Lung microvascular endothelial cell (primary cell): ENCODE data around the gene SGSM2. TPM values are rescaled to one million over a fixed set of nuclear protein-coding genes. Genes with fewer than 3 reads are reported as not detected.

Source experiments
- DNase-seq, 2 donors: peaks; one replicate each; pipeline versions ENCODE4 v3.0.0 to v3.0.0-alpha.2; 2010; ENCODE audit warnings: low read depth in 2 of 2
- total RNA-seq: library from RNA; depleted of rRNA; stranded (reverse); fragments of >200 nt; gene quantifications from 2 replicates; pipeline ENCODE4 v1.2.1, GENCODE V29; 2014

The SGSM2 gene
- total RNA-seq, 1 donor from 2014 or later = 37.5 TPM

DNA sequence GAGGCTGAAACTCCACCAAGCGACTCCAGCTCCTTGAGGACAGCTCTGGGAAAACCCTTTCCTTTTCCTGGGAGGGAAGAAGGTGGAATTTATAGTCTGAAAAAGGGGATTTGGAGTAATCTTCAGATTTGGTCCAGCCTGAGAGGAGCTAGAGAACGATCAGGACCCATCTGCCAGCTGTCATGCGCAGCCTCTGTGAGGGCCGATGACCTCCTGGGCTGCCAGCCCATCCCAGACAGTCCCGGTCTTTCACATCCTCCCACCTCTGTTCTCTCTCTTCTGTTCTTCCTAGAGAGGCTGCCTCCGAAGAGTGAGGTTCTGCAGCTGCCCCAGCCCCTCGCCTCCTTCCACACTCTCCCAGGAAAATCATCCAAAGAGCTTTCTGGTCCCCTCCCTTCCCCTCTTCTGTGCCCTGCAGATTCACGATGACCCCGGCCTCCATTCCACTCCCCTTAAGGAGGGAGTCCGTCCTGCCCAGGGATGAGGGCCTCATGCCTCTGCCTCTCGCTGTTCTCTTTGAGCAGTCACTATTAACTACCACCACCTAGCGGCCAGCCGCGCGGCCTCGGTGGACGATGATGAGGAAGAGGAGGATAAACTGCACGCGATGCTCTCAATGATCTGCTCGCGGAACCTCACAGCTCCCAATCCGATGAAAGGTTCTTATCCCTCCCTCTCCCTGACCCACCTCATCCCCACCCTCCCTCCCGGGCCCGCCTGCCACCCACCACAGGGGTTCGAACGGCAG lies 29.6 kb downstream of the SGSM2 start:
- no peak for DNase-seq

DNA sequence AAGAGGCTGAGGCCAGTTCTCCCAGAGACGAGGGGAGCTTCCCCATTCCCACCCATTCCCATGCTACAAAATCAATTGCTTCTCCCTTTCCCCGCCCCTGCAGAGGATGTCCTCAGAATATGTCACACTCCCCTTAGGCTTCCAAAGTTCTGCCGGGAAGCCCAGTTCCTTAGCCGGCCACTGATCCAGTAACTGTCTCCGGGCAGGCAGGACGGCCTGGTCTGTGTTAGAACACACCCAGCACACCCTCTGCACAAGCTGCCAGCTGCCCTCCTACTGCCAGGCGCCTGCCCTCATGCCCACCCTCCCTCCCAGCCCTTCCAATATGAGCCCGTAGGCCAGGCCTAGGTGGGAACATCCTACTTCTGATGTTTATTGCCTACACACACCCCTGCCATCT lies 31.1 kb downstream of the SGSM2 start:
- DNase-seq = no peak

DNA sequence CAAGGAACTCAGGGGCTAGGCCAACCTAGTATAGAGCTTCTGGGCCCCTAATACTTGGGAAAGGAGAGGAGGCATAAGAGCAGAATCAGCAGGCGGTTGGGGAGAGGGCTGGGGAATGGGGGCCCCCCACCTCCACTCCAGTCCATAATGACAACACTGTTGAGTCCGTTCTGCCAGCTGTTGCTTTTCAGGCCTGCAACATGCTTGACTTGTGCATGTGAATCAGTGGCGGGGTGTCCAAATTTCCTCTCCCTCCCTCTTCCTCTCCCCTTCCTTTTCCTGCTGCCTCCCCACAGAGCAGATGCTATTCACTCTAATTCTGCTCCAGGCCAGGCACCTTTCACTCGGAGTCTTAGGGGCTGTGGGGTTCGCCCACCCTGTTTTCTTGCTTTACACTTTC lies 31.7 kb downstream of the SGSM2 start:
- peak; percentile 48 to 51 for DNase-seq

DNA sequence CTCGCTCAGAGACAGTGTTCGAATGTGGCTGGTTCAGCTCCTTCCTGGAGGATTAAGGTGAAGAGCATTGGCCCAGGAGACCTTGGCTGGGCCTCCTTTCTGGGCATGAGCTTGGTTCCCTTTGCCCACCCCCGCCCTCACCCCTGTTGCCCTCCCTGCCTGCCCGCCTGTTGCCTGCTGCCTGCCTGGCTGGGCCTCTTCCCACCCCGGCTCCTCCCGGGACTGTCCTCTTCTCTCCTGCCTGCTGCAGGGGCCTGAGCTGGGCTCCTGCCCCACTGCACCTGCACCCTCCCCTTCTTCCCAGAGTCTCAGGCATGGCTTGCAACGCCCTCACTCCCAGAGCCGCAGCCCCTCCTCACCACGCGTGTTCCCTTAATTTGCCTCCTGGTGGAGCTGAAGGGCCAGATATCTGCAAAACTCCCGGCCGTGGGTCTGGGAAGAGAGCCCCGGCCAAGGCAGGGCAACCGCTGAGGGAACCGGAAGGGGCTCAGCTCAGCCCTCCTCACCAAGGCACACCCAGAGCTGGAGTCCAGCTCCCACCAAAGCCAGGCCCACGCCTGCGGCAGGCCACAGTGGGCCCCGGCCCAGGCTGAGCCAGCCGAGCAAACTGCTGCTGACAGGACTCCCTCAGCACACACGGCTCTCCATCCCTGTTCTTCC lies 32.4 kb downstream of the SGSM2 start:
- DNase-seq = no peak

DNA sequence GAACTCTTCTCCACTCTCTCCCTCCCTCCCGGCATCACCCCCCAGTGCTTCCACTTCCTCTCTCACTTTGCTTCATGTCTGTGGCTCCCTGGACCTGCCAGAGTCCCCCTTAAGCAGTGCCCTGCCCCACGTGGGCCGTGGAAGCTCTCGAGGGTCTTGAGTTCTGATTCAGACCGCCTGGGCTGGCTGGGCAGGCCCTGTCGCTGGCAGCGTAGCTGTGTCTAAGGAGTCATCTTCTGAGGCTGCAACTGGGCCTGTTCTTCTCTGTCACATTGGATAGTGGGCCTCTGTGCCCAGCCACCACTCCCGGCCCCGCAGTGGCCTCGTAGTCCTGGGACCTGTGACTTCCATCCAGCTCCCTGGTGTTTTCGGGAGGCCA lies 32.9 kb downstream of the SGSM2 start:
- no peak for DNase-seq

DNA sequence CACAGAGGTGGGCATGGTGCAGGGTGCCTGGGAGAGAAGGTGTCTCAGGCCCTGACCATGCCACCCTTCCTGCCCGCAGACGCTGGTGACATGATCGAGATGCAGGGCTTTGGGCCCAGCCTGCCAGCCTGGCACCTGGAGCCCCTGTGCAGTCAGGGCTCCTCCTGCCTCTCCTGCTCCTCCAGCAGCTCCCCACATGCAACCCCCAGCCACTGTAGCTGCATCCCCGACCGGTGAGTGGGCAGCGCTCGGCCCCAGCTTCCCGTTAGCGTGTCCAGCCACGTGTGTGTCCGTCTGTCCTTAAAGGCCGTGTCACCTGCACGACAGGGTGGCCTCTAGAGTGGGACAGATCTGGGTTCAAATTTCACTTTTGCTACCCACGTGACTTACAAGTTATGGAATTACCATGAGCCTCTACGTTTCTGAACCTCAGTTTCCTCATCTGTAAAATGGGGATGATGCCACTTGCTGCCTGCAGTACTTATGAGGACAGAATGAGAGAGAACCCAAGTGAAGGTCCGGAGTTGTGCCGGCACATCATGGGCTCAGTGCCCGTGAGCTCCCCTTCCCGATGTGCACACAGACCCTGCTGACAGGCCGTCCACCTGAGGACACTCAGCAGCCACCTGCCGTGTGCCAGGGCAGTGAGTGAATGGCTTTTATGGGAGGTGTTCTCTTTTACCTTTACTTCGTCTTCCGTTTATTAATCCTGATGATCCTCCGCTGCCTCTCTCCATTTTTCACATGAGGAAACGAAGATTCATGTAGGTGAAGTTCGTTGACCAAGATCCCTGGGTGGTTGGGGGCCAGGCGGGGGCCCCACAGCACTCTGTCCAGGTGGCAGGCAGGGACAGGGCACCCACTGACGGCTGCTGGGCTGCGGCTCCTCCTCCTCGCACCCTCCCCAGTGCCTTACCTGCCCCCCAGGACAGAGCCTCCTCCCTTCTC lies 34.2 kb downstream of the SGSM2 start:
- DNase-seq = no peak

DNA sequence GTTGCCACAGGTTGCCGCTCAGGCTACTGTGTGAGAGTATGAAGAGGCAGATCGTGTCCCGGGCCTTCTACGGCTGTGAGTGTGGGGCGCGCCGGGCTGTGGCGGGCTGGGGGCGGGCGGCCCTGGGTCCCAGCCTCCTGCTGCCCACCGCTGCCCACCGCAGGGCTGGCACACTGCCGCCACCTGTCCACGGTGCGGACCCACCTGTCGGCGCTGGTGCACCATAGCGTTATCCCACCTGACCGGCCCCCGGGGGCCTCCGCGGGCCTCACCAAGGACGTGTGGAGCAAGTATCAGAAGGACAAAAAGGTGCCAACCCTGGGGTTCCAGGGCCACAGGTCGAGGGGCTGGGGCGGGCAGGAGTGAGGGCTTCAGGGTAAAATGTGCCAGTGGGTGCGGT lies 34.9 kb downstream of the SGSM2 start:
- no peak for DNase-seq

DNA sequence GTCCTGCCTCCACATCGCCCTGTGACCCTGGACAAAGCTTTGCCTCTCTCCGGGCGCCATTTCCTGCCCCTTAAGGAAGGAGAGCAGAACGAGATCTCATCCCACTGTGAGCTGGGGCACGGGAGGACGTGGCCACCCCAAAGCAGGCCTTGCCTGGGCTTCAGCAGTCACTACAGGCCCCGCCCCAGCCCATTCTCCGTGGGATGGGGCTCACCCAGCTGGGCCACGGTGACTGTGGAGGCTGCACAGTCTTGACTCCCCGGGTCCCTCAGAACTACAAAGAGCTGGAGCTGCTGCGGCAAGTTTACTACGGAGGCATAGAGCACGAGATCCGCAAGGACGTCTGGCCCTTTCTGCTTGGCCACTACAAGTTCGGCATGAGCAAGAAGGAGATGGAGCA lies 35.4 kb downstream of the SGSM2 start:
- DNase-seq = no peak

DNA sequence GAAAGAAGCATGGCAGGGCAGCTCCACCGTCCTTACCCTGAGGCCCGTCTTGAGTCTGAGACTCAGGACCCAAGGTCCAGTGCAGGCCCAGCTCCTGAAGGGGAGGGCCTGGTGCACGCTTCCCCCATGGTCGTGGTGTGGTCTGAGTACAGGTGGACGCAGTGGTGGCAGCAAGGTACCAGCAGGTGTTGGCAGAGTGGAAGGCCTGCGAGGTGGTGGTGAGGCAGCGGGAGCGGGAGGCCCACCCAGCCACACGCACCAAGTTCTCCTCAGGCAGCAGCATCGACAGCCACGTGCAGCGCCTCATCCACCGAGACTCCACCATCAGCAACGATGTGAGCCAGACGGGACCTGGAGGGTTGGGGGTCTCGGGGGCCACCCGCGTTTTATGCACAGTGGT lies 35.9 kb downstream of the SGSM2 start:
- no peak for DNase-seq

DNA sequence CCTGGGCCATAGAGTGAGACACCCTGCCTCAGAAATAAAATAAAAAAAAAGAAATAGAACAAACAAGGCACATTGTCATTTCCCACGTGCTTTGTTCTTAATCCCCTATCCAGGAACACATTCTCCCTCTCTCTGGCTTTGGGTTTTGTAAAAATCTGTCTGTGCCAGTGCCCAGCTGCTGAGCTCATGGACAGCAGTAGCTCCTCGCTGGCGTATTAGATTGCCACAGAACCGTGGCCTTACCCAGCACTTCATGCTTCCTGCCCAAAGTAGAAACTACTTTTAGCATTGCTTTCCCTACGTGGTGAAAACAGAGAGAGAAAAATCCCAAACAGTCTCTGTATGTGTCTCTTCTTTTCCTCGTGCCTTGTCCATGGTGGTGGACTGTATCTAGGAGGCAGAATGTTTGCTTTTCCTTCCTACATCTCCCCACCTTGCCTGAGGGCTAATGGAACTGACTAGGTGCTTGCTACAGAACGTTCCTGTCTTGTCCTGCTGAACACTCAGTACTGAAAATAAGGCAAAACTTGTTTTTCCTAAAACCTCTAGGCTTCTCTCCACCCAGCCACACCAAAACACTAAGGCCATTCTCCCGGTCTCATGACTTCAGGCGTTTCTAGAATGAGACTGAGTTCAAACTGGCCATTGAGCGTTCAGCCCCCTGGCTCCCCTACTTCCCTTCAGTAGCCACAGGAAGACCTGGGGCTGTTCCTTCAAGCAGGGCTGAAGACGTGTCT lies 37.4 kb downstream of the SGSM2 start:
- no peak for DNase-seq

DNA sequence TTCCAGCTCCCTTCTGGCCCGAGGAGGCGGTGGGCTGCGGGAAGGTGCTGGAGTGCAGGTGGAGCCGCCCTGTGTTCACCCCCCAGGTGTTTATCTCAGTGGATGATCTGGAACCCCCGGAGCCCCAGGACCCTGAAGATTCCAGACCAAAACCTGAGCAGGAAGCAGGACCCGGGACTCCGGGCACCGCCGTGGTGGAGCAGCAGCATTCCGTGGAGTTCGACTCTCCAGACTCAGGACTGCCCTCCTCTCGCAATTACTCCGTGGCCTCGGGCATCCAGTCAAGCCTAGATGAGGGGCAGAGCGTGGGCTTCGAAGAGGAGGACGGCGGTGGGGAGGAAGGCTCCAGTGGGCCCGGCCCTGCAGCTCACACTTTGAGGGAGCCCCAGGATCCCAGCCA lies 38.1 kb downstream of the SGSM2 start:
- no peak for DNase-seq

DNA sequence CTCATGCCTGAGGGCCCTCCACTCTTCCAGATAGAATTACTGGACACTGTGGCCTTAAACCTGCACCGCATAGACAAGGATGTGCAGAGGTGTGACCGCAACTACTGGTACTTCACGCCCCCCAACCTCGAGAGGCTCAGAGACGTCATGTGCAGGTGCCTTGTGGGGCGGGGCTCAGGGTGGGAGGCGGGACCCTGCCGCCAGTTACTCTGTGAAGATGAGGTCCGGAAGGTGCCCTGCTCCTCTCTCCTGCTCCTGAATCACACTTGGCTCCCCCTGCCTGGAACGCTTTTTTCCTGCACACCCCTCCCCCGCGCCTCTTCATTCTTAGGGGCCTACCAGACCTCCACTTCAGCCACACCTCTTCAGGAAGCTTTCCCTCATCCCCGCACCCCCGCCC lies 38.8 kb downstream of the SGSM2 start:
- DNase-seq = no peak

DNA sequence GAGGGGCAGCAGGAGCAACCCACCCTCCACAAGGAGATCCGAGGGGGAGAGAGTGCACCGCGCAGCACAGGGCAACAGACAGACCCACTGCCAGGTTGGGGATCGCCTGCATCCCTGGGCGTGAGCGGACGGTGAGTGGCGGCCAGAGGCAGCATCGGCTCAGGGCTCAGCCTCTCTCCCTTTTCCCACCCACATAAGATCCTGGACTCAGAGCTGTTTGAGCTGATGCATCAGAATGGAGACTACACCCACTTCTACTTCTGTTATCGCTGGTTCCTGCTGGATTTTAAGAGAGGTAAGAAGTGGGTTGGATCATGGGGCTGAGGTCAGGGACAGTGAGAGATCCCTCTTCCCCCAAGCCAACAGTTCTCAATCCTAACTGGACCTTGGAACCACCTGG lies 40.4 kb downstream of the SGSM2 start:
- no peak for DNase-seq

DNA sequence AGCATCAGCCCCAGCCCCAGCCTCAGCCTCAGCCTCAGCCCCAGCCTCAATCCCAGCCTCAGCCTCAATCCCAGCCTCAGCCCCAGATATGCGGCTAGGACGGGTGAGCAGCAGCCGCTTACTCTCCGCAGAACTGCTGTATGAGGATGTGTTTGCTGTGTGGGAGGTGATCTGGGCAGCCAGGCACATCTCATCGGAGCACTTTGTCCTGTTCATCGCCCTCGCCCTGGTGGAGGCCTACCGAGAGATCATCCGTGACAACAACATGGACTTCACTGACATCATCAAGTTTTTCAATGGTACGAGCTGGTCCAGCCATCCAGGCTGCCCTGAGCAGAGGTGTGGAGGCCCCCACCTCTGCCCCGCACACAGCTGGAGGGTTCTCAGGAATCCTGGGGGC lies 41.6 kb downstream of the SGSM2 start:
- DNase-seq = no peak

DNA sequence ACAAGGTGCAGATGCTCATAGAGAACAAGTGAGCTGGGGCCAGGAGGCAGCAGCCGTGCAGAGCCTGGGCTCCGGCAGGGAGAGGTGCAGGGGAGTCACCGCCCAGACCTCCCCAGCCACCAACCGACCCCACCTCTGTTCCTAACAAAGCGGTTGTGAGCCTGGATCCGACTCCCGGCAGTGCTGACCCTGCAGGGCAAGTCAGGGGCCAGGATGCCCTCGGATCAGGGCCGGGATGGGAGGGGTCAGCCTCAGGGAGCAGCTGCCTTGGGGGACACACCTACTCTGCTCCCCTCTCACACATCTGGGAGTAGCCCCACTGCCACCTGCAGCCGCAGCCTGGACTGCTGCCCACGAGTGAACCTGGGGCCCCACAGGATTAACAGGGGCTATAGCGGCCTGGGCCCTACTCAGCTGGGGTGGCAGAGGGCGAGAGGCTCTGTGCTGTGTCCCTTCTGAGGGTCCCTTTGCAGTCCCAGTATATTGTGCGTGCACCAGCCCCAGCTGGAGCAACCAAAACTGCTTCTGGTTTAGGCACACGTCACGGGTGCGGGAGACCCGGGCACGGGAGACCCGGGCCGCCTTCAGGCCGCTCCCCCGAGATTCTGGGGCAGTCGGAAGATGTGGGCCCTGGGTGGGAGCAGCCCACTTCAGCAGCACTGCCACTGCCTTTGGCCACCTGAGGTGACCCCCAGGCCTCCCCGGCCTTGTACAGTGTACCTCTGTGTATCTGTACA lies 42.4 kb downstream of the SGSM2 start:
- DNase-seq = no peak

DNA sequence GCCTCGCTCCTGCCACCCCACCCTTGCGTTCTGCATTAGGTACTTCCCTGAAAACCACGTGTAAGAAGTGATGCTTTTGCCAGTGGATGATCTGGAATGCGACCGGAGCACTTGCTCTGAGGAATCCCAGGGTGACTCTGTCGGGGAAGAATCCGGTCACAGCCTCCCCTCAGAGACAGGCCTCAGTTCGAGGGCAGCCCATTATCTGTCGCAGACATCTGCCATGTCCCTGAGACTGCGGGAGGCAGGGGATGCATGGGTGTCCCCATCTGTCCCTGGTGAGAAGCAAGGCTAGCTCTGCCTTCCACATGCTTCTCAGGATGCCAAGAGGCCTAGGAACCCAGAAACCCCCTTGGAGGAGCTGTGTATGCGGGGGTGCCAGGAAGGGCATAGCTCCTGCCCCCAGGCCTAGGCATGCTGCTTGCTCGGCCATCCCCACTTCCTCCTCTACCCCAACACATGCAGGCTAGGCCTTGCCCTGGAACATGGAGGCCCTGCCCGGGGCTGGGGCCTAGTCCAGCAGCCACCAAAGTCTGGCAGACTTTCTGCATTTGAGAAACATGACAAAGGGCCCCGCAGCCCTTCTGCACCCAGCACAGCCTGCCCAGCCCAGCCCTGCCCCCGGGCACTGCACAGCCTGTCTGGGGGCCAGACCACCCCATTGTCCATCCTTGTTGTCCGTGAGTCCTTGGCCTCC lies 43.1 kb downstream of the SGSM2 start:
- no peak for DNase-seq

DNA sequence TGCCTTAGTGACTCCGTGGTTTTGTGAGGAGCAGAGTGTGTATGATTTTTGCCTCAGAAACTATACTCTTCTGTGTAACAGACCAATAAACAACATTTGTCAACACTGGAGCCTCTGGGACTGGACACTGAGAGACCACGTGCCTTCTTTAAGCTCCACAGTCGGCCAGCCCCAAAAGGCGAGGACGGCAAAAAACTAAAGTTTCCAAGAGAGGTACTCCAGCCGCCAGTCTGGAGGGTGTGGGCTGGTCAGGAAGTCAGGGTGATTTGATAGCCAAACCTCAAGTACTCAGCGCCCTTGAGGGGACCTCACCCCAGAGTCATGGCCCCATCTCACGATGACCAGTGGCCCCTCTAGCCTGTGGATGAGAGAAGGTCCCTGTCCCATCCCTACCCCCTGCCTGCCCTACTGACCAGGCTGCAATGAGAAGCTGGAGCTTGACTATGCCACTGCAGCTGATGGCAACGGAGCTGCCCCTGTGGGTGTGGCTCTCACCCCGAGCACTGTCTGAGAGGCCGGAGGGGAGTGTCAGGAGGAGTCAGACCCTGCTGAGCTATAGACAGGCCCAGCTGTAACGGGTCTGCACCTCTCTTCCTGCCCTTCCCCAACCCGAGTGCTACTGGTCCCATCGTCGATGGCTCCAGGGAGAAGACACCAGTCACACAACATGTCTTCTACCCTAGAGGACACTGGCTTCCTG lies 43.8 kb downstream of the SGSM2 start:
- DNase-seq = no peak

DNA sequence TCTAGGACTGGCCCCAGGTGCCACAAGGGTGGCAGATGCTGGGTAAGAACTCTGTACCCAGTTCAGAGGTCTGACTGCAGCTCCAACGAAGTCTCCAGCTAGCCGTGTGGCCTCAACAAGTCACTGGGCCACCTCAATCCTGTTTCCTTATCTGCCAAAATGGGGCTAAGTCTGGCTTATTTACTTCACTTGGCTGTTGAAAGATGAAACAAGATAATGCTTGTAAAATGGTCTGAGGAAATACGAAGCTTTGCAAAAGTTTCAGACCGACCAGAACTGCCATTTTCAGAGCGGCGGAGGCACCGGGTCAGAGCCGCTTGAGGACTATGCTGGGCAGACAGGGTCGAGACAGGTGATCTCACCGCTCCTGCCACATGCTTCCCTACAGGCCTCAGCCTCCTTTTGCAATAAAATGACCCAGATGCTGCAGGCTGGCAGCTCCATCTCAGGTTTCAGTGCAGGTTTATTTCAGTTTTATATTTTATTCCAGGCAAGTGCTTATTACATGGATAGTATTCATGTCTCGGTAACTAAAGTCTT lies 46.4 kb downstream of the SGSM2 start:
- no peak for DNase-seq

DNA sequence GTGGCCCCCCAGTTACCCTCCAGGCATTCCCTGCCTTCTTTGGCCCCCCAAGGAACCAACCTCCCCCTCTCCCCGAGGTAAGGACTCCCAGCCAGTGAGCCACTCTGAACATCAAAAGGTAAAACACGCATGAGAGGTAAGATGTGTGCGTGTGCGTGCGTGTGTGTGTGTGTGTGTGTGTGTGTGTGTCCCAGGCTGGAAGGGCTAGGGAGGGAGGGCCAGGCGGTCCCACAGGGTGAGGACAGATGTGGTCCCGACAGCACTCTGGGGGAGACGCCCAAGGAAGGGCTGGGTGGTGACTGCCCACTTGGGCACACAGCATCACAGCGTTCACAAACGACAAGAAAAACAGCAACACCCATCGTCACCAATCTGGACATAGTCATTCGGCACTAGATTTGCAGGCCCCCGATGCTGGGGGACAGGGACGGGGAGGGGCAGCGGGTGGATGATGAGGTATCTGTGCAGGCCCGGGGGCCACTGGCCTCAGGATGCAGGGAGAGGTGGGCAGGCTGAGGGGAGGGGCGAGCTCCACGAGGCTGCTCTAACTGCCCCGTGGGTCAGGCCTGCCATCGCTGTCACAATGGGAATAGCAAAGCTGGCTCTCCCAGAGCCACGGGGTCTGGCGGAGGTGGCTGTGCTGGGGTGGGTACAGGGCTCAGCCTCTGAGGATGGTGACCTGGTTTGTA lies 47.3 kb downstream of the SGSM2 start:
- DNase-seq = no peak
